Progenitor cell of endocrine pancreas (in vitro differentiated cells): ENCODE data around the gene GSPT1. TPM values are rescaled to one million over a fixed set of nuclear protein-coding genes. Genes with fewer than 3 reads are reported as not detected.
"Not testable (repeated sequence)": the region's sequence is repeated elsewhere in the genome, so short reads cannot be mapped to it uniquely, and the experiment has no call there.

Experiments used
- DNase-seq: peaks from one replicate; pipeline ENCODE4 v3.0.0; 2021; ENCODE audit warnings: low spot score; ENCODE audit not compliant: unreplicated experiment
- H3K27ac Mint-ChIP-seq: 2 replicates; pipeline ENCODE4 v1.8.0; 2021; ENCODE audit warnings: mild to moderate bottlenecking, moderate library complexity, mixed read lengths
- H3K27me3 Mint-ChIP-seq: 2 replicates; pipeline ENCODE4 v1.8.0; 2021; ENCODE audit warnings: mixed read lengths
- H3K36me3 Mint-ChIP-seq: 2 replicates; pipeline ENCODE4 v1.8.0; 2022; ENCODE audit warnings: mixed read lengths; ENCODE audit not compliant: insufficient read depth
- H3K4me1 Mint-ChIP-seq: 2 replicates; pipeline ENCODE4 v1.8.0; 2021; ENCODE audit warnings: low read depth, mixed read lengths
- H3K4me3 Mint-ChIP-seq: 2 replicates; pipeline ENCODE4 v1.8.0; 2021; ENCODE audit warnings: low read depth, mild to moderate bottlenecking, moderate library complexity, mixed read lengths
- H3K9me3 Mint-ChIP-seq: 2 replicates; pipeline ENCODE4 v1.8.0; 2021; ENCODE audit warnings: low read depth, mixed read lengths
- CTCF ChIP-seq: fragments of 200-600 bp; sonication (generic); IDR thresholded peaks from one replicate; pipeline ENCODE4 v1.5.0; 2021; ENCODE audit warnings: antibody characterized with exemption, mild to moderate bottlenecking; ENCODE audit not compliant: unreplicated experiment
- total RNA-seq: library from RNA; stranded (reverse); gene quantifications from 2 replicates; pipeline ENCODE4 v1.2.1, GENCODE V29; 2021

Gene GSPT1
- total RNA-seq, 1 donor from 2014 or later = 89.9 TPM

- no peaks in the 10 kb centered on the region for H3K9me3 Mint-ChIP-seq
- no peak overlapping the region for H3K27ac Mint-ChIP-seq
- H3K27me3 Mint-ChIP-seq = no peaks in the 10 kb centered on the region
- TF ChIP-seq CTCF = no peak
- no peak for DNase-seq
- no peak overlapping the region for H3K4me3 Mint-ChIP-seq
- H3K4me1 Mint-ChIP-seq = no peaks in the 10 kb centered on the region
- H3K36me3 Mint-ChIP-seq = no peaks in the 10 kb centered on the region
These were observed 87.1 kb downstream of the GSPT1 start for GRCh38 chr16:11828696-11829095.

- H3K4me3 Mint-ChIP-seq, H3K27ac Mint-ChIP-seq, H3K27me3 Mint-ChIP-seq, H3K36me3 Mint-ChIP-seq, DNase-seq, H3K9me3 Mint-ChIP-seq, H3K4me1 Mint-ChIP-seq: not testable (repeated sequence)
These were observed 90.1 kb downstream of the GSPT1 start for GRCh38 chr16:11825520-11826165.

- H3K27ac Mint-ChIP-seq = no peak overlapping the region
- H3K4me3 Mint-ChIP-seq = no peak overlapping the region
- no peaks in the 10 kb centered on the region for H3K9me3 Mint-ChIP-seq
These were observed 91.4 kb downstream of the GSPT1 start for GRCh38 chr16:11824362-11824761.

GRCh38 chr16:11823645-11824044 lies 92.1 kb downstream of the GSPT1 start:
- not testable (repeated sequence) for DNase-seq, H3K4me3 Mint-ChIP-seq, H3K27me3 Mint-ChIP-seq, H3K27ac Mint-ChIP-seq, H3K36me3 Mint-ChIP-seq, H3K4me1 Mint-ChIP-seq, H3K9me3 Mint-ChIP-seq

More at GRCh38 chr16:11824362-11824761, 91.4 kb downstream of the GSPT1 start:
- H3K27me3 Mint-ChIP-seq = no peaks in the 10 kb centered on the region
- H3K4me1 Mint-ChIP-seq = no peaks in the 10 kb centered on the region
- no peak for DNase-seq
- H3K36me3 Mint-ChIP-seq = no peaks in the 10 kb centered on the region
- TF ChIP-seq CTCF = no peak

GRCh38 chr16:11819798-11820197 lies 96.0 kb downstream of the GSPT1 start:
- TF ChIP-seq CTCF = no peak
- DNase-seq = no peak
- Mint-ChIP-seq H3K4me3 (no peak overlapping the region), H3K36me3 (no peaks in the 10 kb centered on the region), H3K4me1 (no peaks in the 10 kb centered on the region), H3K9me3 (no peaks in the 10 kb centered on the region), H3K27me3 (no peaks in the 10 kb centered on the region), H3K27ac (no peak overlapping the region)

- H3K9me3 Mint-ChIP-seq, H3K4me3 Mint-ChIP-seq, H3K27me3 Mint-ChIP-seq, H3K4me1 Mint-ChIP-seq, DNase-seq, H3K36me3 Mint-ChIP-seq, H3K27ac Mint-ChIP-seq: not testable (repeated sequence)
These were observed 96.8 kb downstream of the GSPT1 start for GRCh38 chr16:11818970-11819369.

Other genes starting within 250 kb of the GSPT1 start
- gene SNN, start 247.5 kb downstream of the GSPT1 start, total RNA-seq = 80.6 and 80.9 TPM in 2 replicates
- 24.9 and 30.8 TPM in 2 replicates for gene TXNDC11, start 173.1 kb downstream of the GSPT1 start, total RNA-seq
- 63.9 and 68.7 TPM in 2 replicates for gene ZC3H7A, start 118.7 kb downstream of the GSPT1 start, total RNA-seq
- gene RSL1D1, start 64.4 kb downstream of the GSPT1 start, total RNA-seq = 133 and 139 TPM in 2 replicates
- gene NPIPB2, start 26.1 kb upstream of the GSPT1 start, total RNA-seq = 16.6 and 19.3 TPM in 2 replicates
- gene TNFRSF17, start 49.3 kb upstream of the GSPT1 start, total RNA-seq = not detected in 2 replicates
- 19.3 and 20.1 TPM in 2 replicates for gene SNX29, start 60.8 kb upstream of the GSPT1 start, total RNA-seq